Measurements from ENCODE around the gene PDE9A. TPM values are rescaled to one million over a fixed set of nuclear protein-coding genes. Genes with fewer than 3 reads are reported as not detected.

PDE9A gene
- total and polyA plus RNA-seq, 2 experiments from 2014 or later, result 26.5 to 31.1 TPM

GRCh38 chr21:42764883-42765282 is 111.5 kb downstream of the PDE9A start:
- H3K27ac Mint-ChIP-seq, result no peak overlapping the region
- H3K9me3 Mint-ChIP-seq, result no peaks in the 10 kb centered on the region
- H3K36me3 Mint-ChIP-seq (ENCODE audit: low read depth), result peaks cover 52% of the 10 kb centered on the region
- H4K20me1 ChIP-seq (replicated peaks; ENCODE audit: insufficient read depth), result no peaks in the 10 kb centered on the region
- TF ChIP-seq CREB1 (CRISPR knock-in tag; IDR thresholded peaks at IDR 0.05; ENCODE audit: low read depth) (no peak), JUNB (IDR thresholded peaks at IDR 0.05; ENCODE audit: unreplicated experiment) (no peak), ETS1 (IDR thresholded peaks at IDR 0.05) (no peak), NANOG (IDR thresholded peaks at IDR 0.05; ENCODE audit: borderline replicate concordance) (no peak), ZNF331 (CRISPR knock-in tag; IDR thresholded peaks at IDR 0.05; ENCODE audit: low read depth) (no peak), STAT1 (IDR thresholded peaks at IDR 0.05; ENCODE audit: unreplicated experiment) (no peak)
- no peaks in the 10 kb centered on the region for H3K9me2 ChIP-seq (ENCODE audit: insufficient read depth)
- no peak overlapping the region for H3K27ac ChIP-seq (ENCODE audit: low read depth)
- H3F3A ChIP-seq (replicated peaks; ENCODE audit: low read depth), result 0 out of 2 replicates have a peak, but pooled peaks cover 7% of the 10 kb centered on the region
- H2AFZ ChIP-seq, result no peak overlapping the region
- H3K27me3 ChIP-seq (ENCODE audit: insufficient read depth), result no peaks in the 10 kb centered on the region
- DNase-seq (ENCODE audit: low spot score) (no peak), ATAC-seq (no peak)
- H3K4me2 ChIP-seq, result no peak overlapping the region
- H3K4me1 ChIP-seq (ENCODE audit: insufficient read depth), result no peaks in the 10 kb centered on the region
- H3K4me3 ChIP-seq, result no peak overlapping the region
- H3K27me3 Mint-ChIP-seq (ENCODE audit: insufficient read depth, low read depth, poor library complexity), result peaks cover 2% of the 10 kb centered on the region
- no peak overlapping the region for H3K4me3 Mint-ChIP-seq
- H3K36me3 ChIP-seq (ENCODE audit: insufficient read depth), result no peaks in the 10 kb centered on the region
- no peaks in the 10 kb centered on the region for H3K79me2 ChIP-seq (replicated peaks; ENCODE audit: insufficient read depth)
- H3K4me1 Mint-ChIP-seq, result no peaks in the 10 kb centered on the region; the same call in 2 of the 3 replicates

- Mint-ChIP-seq H3K4me3 (no peak overlapping the region), H3K36me3 (ENCODE audit: low read depth) (peaks cover 57% of the 10 kb centered on the region), H3K4me1 (no peaks in the 10 kb centered on the region; the same call in 2 of the 3 replicates), H3K27ac (no peak overlapping the region), H3K9me3 (no peaks in the 10 kb centered on the region), H3K27me3 (ENCODE audit: insufficient read depth, low read depth, poor library complexity) (peaks cover 2% of the 10 kb centered on the region)
- no peaks in the 10 kb centered on the region; the same call in 1 of the 2 replicates for H3K36me3 ChIP-seq (ENCODE audit: insufficient read depth)
- ATAC-seq (no peak), DNase-seq (ENCODE audit: low spot score) (no peak)
- H3K27ac ChIP-seq (ENCODE audit: low read depth), result no peak overlapping the region
- H3K4me2 ChIP-seq, result no peak overlapping the region
- 0 out of 2 replicates have a peak, but pooled peaks cover 7% of the 10 kb centered on the region for H3F3A ChIP-seq (replicated peaks; ENCODE audit: low read depth)
- no peaks in the 10 kb centered on the region for H3K4me1 ChIP-seq (ENCODE audit: insufficient read depth)
- no peaks in the 10 kb centered on the region for H4K20me1 ChIP-seq (replicated peaks; ENCODE audit: insufficient read depth)
- no peaks in the 10 kb centered on the region for H3K27me3 ChIP-seq (ENCODE audit: insufficient read depth)
- H2AFZ ChIP-seq, result no peak overlapping the region
- no peak overlapping the region for H3K4me3 ChIP-seq
- no peaks in the 10 kb centered on the region for H3K9me2 ChIP-seq (ENCODE audit: insufficient read depth)
- no peaks in the 10 kb centered on the region for H3K79me2 ChIP-seq (replicated peaks; ENCODE audit: insufficient read depth)
- TF ChIP-seq CREB1 (CRISPR knock-in tag; IDR thresholded peaks at IDR 0.05; ENCODE audit: low read depth) (no peak), EZH2phosphoT487 (IDR thresholded peaks at IDR 0.05; ENCODE audit: unreplicated experiment) (no peak), CTCF (conservative IDR thresholded peaks at IDR 0.05; ENCODE audit: low read depth in 2 of 2) (no peak), ZNF462 (CRISPR knock-in tag; IDR thresholded peaks at IDR 0.05) (no peak), NANOG (IDR thresholded peaks at IDR 0.05; ENCODE audit: borderline replicate concordance) (no peak)
Observed at GRCh38 chr21:42765656-42766055, 112.2 kb downstream of the PDE9A start.
